HG03159 (cell line): Measurements from ENCODE around the gene CFAP45.

Experiments
- ATAC-seq: cut with Tn5 transposase; IDR thresholded peaks from one replicate; pipeline ENCODE4 v1.9.1; 2021; ENCODE audit warnings: mild to moderate bottlenecking, moderate library complexity; ENCODE audit not compliant: unreplicated experiment

CFAP45 gene

GRCh38 chr1:159881622-159882526, 18.1 kb downstream of the CFAP45 start:
- ATAC-seq = no peak

DNA sequence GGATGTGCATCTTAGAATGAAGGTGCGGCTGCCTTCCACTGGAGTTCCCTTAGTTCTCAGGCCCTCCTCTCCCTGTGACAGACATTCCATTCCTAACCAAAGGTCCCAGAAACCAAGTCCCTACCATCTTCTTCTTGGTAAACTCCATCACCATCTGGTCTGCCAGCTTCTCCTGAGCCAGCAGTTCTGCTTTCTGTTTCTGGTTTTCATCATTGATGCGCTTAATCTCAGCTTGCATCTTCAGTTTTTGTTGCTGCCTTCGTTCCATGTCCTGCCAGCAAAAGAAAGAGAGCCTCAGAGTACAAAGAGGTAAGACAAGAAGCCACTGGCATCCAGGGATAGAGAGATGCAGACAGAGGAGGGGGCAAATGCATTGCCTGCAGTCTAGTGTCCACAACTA, 19.5 kb downstream of the CFAP45 start:
- no peak for ATAC-seq

DNA sequence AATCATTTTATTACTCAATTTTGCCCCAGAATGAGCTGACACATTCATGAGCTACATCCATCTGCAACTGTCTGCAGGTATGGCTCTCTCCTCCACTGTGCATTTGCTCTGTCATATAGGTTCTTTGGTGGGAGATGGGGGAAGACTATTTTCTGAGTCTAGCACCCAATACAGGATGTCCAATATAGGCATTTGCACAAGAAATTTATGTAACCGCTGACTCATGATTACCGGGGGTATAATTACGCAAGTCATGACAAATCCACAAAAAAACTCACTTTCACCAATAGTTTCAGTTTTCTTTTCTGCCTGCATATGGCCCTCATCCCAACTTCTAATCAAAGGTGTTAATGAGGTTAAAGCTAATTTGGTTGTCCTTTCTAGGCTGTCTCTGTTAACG, 20.0 kb downstream of the CFAP45 start:
- no peak for ATAC-seq

- ATAC-seq = no peak
These were observed 20.8 kb downstream of the CFAP45 start for GRCh38 chr1:159879136-159879535.

DNA sequence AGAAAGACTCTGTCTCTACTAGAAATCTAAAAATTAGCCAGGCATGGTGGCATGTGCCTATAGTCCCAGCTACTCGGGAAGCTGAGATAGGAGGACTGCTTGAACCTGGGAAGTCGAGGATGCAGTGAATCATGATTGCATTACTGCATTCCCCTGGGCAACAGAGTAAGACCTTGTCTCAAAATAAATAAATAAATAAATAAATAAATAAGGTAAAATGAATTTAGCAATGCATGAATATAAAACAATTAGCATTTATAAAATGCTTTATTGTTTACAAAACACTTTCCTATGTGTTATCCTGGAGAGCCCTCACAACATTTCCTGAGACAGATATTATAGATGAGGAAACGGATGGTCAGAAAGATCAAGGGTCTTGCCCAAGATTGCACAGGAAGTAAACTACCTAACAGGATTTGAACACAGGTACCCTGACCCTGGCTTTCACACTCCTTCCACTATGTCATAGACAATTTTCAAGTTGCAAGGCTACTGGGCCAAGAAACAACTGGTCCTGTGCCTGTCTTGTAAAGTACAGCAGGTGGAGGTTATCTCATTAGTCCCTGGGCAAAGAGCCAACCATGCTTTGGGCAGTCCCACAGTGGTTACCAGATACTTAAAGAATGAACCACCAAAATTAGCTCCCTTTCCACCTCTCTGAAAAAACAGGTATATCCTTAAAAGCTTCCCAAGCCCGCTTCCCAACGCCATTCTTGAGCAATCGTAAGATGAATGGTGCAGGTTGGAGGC, 22.1 kb downstream of the CFAP45 start:
- no peak for ATAC-seq

GRCh38 chr1:159873530-159874143, 26.3 kb downstream of the CFAP45 start:
- no peak for ATAC-seq

- no peak for ATAC-seq
These were observed 27.1 kb downstream of the CFAP45 start for GRCh38 chr1:159872891-159873290.

DNA sequence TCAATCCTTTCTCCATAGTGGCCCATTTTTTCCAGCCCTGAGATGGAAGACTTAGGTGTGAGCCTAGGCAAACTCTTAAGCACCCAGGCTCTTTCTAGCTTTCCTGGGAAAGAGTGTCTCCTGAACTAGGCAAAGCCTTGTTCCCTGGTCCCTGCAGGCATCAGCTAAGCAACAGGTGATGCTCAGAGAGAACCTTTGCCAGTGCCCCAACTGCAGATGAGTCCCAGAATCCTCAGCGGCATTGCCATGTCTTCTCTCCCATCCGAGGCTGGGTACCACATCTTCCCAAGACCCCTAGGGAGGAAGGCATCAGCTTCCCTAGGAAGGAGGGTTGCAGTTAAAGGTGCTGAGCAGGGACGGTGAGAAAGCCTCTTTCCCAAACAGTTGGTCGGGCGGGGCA, 29.3 kb downstream of the CFAP45 start:
- no peak for ATAC-seq

GRCh38 chr1:159869607-159870006, 30.4 kb downstream of the CFAP45 start:
- no peak for ATAC-seq

DNA sequence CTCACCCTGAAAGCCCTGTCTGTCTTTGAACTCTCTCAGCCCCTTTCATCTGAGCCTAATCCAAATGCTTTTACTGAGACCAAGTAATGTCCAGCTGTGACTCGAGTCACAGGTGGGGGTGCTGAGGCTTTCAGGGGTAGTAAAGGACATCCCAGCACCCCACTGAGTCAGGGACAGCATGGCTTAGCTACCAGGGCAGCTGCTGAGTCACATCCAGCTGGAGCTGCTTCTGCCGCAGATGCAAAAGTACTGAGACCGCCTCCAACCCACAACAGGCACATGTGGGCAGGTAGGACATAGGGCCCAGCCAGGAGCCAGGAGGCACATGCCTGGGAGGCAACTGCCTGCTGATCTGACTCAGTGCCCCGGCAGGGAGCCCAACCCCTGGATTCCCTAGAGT, 30.8 kb downstream of the CFAP45 start:
- no peak for ATAC-seq

GRCh38 chr1:159868766-159869165, 31.2 kb downstream of the CFAP45 start:
- no peak for ATAC-seq

- ATAC-seq = no peak
These were observed 32.3 kb downstream of the CFAP45 start for GRCh38 chr1:159867664-159868026.

DNA sequence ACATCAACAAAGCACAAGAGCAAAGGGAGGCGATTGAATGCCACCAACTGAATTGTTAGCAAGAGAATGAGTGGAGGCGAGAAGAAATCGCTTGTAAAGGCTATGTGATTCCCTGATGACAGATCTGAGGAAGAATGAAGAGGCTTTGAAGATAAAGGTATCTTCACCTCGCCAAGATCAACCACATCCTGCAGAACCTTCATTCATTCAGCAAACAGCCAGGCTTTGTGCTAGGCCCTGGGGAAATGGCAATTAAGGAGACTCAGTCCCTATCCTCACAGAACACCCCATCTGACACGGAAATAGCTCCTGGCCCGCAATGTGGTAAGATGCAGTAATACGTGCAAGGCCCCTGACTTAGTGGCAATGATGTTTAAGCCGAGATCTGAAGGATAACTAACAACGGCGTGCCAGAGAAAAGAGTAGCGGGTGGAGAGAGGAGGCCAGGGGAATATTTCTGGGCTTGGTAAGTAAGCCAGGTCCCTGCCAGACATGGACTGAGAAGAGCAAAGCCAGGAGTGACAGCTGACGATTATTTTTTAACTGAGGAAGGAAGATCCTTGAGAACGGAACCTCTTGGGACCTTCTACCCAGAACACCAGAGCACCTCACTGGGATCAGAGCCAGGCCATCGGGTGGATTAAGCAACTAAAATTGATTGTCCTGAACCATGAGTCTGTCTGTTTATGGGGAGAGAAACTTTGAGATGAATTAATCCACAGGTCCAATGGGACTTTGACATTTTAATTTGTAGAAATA, 32.9 kb downstream of the CFAP45 start:
- ATAC-seq = no peak

DNA sequence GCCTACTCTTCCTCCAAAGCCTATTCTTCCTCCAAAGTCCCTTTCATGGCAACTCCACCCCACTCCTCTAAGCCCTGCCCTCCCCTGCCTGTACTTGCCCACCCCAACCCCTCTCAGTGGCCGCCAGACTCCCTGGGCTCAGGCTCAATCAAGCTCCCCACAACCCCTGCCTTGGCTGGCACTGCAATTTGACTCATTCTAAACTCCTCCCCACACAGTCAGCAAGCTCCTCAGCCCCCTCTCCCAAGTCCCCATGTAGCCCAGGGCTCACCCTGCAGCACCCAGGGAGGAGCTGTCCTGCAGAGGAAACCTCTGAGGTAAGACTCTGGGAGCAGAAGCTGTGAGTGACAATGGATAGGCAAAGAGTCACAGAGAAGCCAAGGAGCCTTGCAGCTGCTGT, 33.9 kb downstream of the CFAP45 start:
- ATAC-seq = no peak

GRCh38 chr1:159864262-159864661, 35.7 kb downstream of the CFAP45 start:
- ATAC-seq = no peak

DNA sequence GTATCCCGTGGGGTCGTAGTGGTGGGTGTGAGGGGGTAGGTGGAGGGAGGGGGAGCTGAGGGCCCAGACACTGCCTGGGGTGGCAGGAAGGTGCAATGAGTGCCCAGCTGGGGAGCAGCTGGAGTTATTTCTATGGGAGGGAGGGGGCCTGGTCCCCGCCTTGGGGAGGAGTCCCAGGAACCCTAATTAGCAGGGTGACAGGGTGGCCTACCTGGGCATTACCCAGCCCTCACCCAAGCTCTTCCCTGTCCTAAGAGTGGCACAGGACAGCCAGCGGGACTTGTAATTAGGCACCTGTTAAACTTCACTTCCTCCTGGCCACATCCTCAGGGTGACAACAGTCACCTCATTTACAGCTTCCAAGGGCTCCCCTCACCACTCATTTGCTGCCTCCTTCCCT, 37.4 kb downstream of the CFAP45 start, which contains the start of gene VSIG8:
VSIG8 (minus strand) TSS at position 101 of the 400 bp plus-strand sequence. CDS start 136 bp downstream, outside the sequence.
- no peak for ATAC-seq

GRCh38 chr1:159862031-159862430, 37.9 kb downstream of the CFAP45 start:
- ATAC-seq = no peak

- no peak for ATAC-seq
These were observed 38.7 kb downstream of the CFAP45 start for GRCh38 chr1:159861218-159861617.

DNA sequence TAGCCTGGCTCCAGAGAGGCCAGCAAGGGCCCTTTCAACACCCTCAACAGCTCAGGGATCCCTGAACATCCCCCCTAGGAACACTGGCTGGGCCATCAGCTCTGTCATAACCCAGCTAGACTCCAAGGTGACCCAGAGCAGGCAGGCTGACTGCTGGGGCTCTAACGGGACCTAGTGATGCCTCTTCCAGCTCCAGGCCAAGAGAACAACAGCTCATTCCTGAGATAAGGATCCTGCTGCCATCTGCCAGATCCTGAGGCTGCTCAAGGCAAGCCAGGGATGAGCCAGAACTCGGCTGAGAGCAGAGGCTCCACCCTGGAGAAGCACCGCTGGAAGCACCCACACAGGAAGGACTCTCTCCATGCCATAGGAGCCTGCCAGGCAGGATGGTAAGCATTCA, 39.5 kb downstream of the CFAP45 start:
- no peak for ATAC-seq

DNA sequence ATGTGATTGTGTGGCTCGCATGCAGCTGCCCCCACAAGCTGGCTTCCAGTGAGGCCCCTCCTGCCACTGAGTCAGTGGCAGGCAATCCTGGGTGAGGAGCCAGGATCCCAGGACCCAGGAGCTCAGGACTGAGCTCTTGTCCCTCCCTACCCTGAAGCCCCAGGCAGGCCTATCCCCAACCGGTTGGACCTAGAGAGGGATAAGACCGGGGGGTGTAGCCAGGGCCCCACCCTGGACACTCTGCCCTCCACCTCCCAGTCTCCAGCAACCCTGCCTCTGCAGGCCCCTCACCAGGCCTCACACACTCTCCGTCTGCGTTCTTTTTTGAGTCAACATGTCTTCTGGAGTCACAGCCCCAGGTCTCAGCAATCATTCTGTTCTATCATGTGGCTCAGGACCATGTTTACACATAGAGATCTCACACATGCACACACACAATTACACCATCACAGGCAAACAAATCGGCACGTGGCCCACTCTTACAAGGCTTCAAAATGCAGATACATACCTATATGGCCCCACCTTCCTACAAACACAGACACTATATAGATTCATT, 40.1 kb downstream of the CFAP45 start:
- ATAC-seq = no peak

GRCh38 chr1:159857889-159858288, 42.1 kb downstream of the CFAP45 start:
- ATAC-seq = no peak
